NOMO-1 (cell line): ENCODE data around the gene BTBD10.
A peak's percentile ranks its signal among the peaks of the same experiment; 100 is the strongest.

Experiments
- DNase-seq, 2 experiments: peaks; one replicate each; lab custom pipeline; 2025; ENCODE audit not compliant: unreplicated experiment in 2 of 2; lab: John Stamatoyannopoulos, UW

Gene BTBD10

GRCh38 chr11:13343067-13343466 is 120.0 kb downstream of the BTBD10 start:
- peak in 1 of 2 experiments; percentile 15 for DNase-seq

DNA sequence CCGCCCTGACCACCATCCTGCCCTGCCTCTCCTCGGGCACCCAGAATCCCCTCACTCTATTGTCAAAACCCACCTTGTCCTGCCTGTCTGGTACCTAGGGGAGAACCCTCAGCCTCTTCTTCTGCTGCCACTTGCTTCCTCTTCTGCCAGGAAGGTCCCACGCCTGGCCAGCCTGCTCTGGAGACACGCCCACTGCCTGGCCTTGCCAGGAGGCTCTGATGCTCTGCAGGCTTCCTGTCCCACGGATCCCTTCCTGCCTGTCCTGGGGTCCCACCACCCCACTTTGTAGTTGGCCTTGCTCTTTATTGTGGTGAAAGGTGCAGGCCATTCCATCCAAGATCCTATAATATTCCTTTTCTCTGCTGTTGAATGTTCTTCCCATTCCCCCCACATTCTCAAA is 122.0 kb downstream of the BTBD10 start:
- DNase-seq, result no peak

DNA sequence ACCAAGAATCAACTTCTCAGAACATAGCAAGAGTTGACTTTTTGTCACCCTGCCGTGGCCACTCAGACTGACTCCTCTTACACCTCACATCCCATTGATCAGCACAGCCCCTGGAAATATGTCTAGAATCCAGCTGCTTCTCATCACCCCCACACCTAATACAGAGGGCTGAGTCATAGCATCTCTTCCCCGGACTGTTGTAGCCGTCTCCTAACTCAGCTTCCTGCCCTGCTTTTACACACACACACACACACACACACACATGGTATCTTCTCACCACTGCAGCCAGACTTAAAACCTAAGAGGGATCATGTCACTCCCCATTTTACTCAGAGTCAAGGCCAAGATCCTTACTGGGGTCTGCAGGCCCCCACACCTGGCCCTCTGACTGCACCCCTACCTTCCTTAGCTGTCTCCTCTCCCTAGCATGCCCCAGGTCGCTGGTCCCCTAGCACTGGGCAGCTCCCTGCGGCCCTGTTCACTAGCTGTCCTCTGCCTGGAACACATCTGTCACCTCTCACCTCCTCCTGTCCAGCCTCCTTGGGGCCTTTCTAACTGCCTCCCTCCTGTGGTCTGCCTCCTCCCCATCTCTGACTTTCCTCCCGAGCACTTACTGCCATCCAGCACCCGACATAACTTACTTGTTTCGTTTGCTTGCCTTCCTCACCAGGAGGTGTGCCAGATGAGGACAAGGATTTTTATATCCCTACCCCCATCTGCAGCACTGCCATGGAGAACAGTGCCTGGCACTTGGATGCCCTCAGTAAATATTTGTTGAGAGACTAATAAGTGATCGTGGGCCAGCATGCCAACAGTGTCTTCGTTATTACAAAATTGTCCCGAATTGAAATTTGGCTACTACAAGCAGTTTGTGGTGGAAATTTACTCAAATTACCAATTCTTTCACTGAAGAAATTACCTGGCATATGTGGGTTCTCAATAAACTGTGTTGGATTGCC is 123.5 kb downstream of the BTBD10 start:
- no peak for DNase-seq

GRCh38 chr11:13338427-13339069 is 124.5 kb downstream of the BTBD10 start:
- DNase-seq, result no peak

- DNase-seq, result peak in 1 of 2 experiments; percentile 9
Observed at GRCh38 chr11:13338019-13338426, 125.0 kb downstream of the BTBD10 start.
